GM18951 (cell line): ENCODE data around the gene INPP5J.
A peak's percentile ranks its signal among the peaks of the same experiment; 100 is the strongest.

ENCODE experiments used
- POLR2A ChIP-seq: IDR thresholded peaks from 4 replicates; pipeline ENCODE4 v1.6.1; 2011; ENCODE audit warnings: mild to moderate bottlenecking; ENCODE audit not compliant: insufficient read length, insufficient read depth; ENCODE audit errors: extremely low read depth
- in situ Hi-C: fragments of 300-500 bp; cut with MboI; formaldehyde crosslinking; loops from one replicate; pipeline ENCODE4 v1.12.0; 2022; ENCODE audit warnings: low sequenced_read_pairs, mixed read lengths, inconsistent platforms; ENCODE audit not compliant: unreplicated experiment

Gene INPP5J

DNA sequence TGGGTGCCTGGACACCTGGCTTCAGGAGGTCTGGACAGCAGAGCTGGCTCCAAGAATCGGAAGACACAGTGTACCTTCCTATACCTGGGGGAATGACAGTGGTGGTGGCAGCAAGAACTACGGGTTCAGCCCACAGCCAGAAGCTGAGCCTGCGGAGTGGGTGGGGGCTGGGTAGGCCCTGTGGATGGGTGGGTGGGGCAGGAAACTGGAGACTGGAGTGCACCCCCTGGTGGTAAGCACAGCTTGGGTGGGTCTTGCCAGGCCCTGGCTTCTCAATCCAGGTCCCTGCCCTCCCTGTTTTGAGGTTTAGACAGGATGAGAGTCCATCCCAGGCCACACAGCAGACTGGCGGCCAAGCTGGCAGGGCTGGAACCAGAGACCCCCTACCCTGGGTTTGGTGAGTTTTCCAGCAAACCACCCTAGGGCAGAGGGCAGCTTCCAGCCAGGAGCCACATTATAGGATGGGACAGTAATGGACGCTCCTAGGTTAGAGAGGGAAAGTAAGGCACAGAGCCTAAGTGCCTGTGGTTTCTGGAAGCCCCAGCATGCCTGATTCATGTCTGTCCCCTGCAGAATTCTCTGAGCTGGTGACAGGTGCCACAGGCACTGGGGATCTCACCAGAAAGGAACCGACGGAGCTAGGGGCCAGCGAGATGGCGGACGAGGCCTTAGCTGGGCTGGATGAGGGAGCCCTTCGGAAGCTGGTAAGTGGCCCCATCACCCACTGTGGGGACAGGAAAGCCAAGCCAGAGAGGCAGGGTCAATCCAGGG lies 40.0 kb upstream of the INPP5J start:
- in situ Hi-C loops, result no loop called here
- no peak for TF ChIP-seq POLR2A

DNA sequence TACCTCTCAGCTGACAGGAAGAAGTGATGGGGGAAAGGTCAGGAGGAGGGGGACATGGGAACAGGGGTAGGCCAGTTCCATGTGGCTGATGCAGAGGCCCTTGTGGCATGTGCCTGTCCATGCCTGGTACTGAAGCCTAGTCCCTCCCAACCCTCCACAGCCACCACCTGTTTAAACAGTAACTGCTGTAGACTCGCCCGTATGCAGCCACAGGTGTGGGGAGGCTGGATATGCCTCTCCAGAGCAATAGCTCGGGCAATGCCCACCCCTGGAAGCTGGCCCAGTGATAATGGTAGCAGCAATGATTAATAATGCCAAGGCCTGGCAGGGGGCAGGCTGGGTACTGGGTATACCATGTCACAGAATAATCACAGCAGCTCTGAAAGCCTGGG lies 39.4 kb upstream of the INPP5J start:
- no peak for TF ChIP-seq POLR2A
- in situ Hi-C loops, result no loop called here

DNA sequence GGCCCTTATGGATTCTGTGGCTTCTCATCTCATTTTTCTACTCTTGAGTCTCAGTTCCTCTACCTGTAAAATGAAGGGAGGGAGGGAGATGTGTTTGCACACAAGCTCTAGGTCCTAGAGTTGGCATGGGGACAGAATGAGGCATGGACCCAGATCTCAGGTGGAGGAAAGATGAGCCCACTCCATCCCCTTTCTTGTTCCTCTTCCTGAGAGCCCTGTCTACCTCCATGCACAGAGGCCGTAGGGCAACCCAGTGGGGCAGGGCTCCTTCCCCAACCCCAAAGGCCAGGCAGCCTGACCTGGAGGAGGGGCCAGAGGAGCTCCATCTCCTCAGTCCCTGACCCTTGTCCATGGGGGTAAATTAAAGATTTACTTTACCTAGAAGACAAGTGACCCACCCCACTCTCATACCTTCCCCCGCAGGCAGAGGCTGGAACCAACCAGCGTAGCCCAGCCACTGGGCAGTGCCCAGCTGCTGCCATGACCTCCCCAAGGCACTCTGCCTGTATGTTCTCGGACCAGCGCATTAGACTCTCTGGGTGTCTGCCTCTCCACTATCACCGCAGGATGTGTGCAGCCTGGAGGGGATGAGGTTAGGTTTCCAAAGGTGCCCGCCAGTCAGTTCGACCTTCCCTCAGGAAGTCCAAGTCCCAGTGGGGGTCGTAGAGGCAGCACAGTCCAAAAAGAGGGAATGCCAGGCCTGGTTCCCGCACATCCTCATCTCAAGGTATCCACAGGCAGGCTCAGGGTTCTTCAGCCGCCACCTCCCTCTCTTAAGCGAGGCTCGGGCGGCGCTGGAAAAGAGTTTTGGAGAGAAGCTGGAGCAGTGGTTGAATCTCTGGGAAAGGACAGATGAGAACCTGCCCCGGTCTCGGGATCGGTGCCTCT lies 38.6 kb upstream of the INPP5J start:
- TF ChIP-seq POLR2A, result no peak
- in situ Hi-C loops, result no loop called here

DNA sequence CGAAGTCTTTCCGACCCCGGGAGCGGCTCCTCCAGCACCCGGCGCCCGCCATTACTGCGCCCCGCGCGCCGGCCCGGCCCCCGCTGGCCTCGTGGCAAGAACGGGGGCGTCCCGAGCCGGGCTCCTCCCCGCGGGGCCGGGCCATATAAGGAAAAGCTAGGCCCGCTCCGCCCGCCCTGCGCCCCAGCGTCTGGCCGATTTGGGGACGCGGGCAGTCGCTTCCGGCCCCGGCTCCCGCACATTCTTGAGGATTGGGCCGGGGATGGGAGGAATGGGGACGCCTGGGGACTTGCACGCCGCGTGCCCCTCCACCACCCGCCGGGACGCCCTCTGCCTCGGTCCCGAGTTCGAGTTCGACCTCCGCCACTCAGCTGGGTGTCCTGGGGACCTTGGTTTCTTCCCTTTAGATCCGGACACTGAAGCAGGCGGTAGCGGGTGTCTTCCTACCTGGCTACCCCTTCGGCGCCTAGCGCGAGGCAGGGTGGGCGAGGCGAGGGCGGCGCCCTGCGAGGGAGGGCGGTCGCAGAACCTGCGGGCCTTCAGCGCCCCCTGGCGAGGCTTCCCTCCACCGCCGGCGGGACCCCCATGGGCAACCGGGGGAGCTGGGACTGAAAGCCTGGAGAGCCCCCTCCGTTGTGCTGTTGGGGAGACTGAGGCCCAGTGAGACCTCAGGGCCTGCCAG lies 37.8 kb upstream of the INPP5J start:
- in situ Hi-C loops, result no loop called here
- peak; percentile 95 for TF ChIP-seq POLR2A

DNA sequence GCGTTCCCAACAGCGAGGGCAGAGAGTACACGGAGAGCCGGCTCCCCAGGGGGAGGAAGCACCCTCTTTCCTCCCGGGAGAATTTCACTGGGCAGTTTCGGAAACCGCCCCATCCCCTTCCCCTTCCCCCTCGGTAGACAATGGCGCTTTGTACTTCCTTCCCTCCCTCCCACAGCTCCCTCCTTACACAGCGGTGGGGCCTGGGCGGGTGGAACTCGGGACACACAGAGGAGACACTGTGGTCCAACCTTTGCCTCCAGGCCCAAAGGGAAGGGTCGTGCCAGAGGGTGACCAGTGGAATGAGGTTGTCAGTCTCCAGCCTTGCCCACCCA lies 37.3 kb upstream of the INPP5J start:
- in situ Hi-C loops, result no loop called here

DNA sequence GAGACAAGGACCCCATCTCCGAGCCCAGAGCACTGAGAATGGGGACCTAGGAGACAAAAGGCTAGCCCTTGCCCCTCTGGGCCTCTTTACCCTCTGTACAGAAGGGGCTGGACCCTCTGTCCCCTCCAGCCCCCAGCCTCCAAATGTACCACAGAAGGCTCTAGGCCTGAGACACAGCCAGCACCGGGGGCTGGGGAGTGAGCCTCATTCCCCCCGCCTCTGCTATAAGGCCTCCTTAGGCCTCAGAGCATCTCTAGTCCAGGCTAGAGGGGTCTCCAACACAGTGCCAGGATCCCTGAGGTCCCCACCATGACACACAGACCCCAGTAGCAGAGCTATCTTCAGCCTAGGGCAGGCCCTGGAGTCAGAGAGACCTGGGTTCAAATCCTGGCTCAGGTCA lies 36.8 kb upstream of the INPP5J start:
- no peak for TF ChIP-seq POLR2A
- in situ Hi-C loops, result no loop called here

More for the DNA sequence above, 37.3 kb upstream of the INPP5J start:
- no peak for TF ChIP-seq POLR2A

DNA sequence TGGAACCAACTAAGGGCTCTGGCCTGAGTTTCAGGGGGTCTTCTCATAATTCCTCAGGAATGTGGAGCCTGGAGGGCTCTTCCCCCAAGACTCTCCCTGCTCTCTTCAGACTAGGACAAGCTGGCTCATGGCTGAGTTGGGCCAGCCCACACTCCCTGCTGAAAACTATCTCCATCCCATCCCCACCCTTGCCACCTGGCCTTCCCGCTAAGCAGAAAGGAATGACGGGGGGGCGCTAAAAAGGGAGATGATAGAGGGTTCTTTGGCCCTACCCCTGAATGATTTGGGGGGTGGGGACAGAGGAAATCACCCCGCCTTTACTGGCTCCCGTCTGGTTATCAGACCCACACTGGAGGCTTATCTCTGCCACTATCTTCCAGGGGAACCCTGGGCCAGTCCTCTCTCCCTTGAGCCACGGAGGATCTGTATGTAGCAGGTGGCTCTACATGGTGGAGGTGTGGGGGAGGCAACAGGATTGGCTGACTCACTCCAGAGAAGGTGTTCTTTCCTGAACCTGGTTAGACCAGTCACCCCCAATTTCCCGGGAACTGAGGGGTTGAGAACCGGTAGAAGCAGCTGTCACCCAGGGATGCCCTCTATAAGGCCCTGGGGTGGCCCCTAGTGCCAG lies 35.9 kb upstream of the INPP5J start:
- in situ Hi-C loops, result no loop called here

DNA sequence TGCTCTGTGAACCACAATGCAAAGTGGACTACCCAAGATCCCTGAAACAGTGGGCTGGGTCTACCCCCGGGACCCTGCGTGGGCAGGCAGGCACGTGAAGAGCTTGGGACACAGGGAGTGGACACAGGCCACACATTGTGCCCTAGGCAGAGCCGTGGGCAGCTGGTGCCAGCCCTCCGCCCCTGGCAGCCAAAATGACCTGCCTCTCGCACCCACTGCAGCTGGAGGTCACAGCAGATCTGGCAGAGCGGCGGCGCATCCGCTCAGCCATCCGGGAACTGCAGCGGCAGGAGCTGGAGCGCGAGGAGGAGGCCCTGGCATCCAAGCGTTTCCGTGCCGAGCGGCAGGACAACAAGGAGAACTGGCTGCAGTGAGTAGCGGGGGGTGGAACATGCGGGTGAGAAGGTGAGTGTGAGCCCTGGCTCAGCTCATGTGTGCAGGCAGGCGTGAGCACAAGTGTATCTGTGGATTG lies 35.0 kb upstream of the INPP5J start:
- no peak for TF ChIP-seq POLR2A
- in situ Hi-C loops, result no loop called here

More for the DNA sequence above, 35.9 kb upstream of the INPP5J start:
- TF ChIP-seq POLR2A, result no peak

DNA sequence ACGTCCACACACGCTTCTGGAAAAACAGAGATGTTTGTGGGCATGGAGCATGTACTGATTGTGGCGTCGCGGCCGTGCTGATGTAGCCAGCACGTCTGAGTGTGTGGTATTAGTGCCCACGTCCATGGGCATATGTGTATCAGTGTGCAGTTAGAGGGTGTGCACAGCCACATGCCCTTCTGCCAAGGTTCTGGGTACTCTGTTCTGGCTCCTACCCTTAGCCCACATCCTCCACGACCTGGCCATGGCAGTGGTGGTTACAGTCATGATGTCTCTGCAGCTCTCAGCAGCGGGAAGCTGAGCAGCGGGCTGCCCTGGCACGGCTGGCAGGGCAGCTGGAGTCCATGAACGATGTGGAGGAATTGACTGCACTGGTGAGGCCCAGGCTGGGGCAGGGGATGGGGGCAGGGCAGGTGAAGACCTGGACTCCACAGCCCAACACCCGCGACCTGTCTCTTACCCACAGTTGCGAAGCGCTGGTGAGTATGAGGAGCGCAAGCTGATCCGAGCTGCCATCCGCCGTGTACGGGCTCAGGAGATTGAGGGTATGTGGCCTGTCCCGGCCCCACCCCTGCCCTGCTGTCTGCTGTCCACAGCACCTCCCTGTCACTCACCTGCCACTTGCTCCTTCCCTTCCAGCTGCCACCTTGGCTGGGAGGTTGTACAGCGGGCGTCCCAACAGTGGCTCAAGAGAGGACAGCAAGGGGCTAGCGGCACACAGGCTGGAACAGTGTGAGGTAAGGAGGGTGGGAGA lies 34.4 kb upstream of the INPP5J start:
- TF ChIP-seq POLR2A, result no peak
- in situ Hi-C loops, result no loop called here

DNA sequence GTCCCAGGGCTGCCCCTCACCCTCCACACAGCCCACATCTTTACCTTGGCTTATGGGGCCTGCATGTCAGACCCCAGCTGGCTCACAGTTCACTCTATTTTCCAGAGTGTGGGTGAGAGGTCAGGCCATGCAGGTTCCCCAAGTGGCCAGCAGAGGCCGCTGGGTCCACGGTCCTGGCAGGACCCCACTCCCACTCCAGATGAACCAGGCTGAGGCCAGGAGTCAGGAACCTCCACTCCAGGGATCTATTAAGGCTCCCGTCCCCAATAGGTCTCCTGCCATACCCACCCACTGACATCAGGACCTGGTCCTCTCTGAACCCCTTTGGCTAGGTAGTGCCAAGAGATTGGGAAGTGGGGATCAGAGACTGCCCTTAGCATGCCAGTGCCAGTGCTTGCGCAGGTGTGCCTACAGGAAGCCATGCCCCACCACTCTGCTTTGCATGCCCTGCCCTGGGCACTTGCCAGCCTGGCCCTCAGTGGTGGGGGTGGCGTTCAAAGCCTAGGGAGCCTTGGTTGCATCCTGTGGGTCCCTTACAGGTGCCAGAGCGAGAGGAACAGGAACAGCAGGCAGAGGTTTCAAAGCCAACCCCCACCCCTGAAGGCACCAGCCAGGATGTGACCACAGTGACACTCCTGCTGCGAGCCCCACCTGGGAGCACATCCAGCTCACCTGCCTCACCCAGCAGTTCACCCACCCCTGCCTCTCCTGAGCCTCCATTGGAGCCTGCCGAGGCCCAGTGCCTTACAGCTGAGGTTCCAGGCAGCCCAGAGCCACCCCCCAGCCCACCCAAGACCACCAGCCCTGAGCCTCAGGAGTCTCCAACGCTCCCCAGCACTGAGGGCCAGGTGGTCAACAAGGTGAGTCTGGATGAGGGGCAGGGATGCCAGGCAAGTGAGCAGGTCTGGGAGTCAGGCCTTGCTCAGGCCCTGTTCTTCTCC lies 33.3 kb upstream of the INPP5J start:
- no peak for TF ChIP-seq POLR2A
- in situ Hi-C loops, result no loop called here
